Thyroid gland (tissue), 4 donors: ENCODE data around the gene SHC4. TPM values are rescaled to one million over a fixed set of nuclear protein-coding genes. Genes with fewer than 3 reads are reported as not detected.

ENCODE experiments used
- DNase-seq, 2 donors: peaks; one replicate each; pipeline ENCODE4 v3.0.0-alpha.2; 2019
- H3K27ac ChIP-seq, 3 donors: fragments of 200-600 bp; sonication (generic); 1 replicate in 2 of 3; 2 replicates in 1 of 3; pipeline ENCODE4 v1.5.1; 2016 to 2019; ENCODE audit warnings: mild to moderate bottlenecking in 1 of 3, moderate library complexity in 1 of 3
- H3K27me3 ChIP-seq: fragments of 200-600 bp; sonication (generic); one replicate; pipeline ENCODE4 v1.5.1; 2019
- H3K36me3 ChIP-seq, 2 donors: fragments of 200-600 bp; sonication (generic); one replicate each; pipeline ENCODE4 v1.5.1; 2016 to 2019
- H3K4me1 ChIP-seq, 2 donors: fragments of 200-600 bp; sonication (generic); one replicate each; pipeline ENCODE4 v1.5.1; 2017 to 2019
- H3K4me3 ChIP-seq, 3 donors: fragments of 200-600 bp; sonication (generic); replicated peaks in 1 of 3; 1 replicate in 2 of 3; 2 replicates in 1 of 3; pipeline ENCODE4 v1.5.1; 2016; ENCODE audit warnings: mild to moderate bottlenecking in 1 of 3
- H3K9me3 ChIP-seq: fragments of 200-600 bp; sonication (generic); one replicate; pipeline ENCODE4 v1.5.1; 2017
- CTCF ChIP-seq, 6 experiments: fragments of 200-600 bp in 3 of 6; fragments of 450-650 bp in 3 of 6; sonication (generic) in 3 of 6; IDR thresholded peaks; one replicate each; pipeline ENCODE4 v1.5.1; 2016 to 2019; ENCODE audit warnings: antibody characterized with exemption in 6 of 6, mild to moderate bottlenecking in 2 of 6, inconsistent platforms in 1 of 6, moderate library complexity in 1 of 6
- POLR2A ChIP-seq, 2 donors: fragments of 450-650 bp; IDR thresholded peaks; one replicate each; pipeline ENCODE4 v1.6.1; 2017; ENCODE audit warnings: antibody characterized with exemption in 2 of 2, mild to moderate bottlenecking in 2 of 2, moderate library complexity in 1 of 2
- WGBS, 2 donors: methylation state at CpG; one replicate each; pipeline ENCODE4 v1.1.5; 2017; 5-methylcytosine and 5-hydroxymethylcytosine counted together
- intact Hi-C: fragments of 100-400 bp; cut with DNase I; formaldehyde crosslinking; loops from one replicate; pipeline ENCODE4 v1.15.1; 2023
- total RNA-seq, 4 donors: library from RNA; depleted of rRNA; stranded (reverse); fragments of >200 nt; gene quantifications; one replicate each; pipeline ENCODE4 v1.2.3, GENCODE V29; 2016

The SHC4 gene
- total RNA-seq, 4 donors from 2014 or later = 0.13 to 1.1 (median 0.49) TPM

GRCh38 chr15:48962662-48963523 is 826 bp downstream of the SHC4 start:
- Histone ChIP-seq H3K27ac (no peak overlapping the region), H3K27me3 (no peaks in the 10 kb centered on the region), H3K36me3 (no peaks in the 10 kb centered on the region), H3K9me3 (no peaks in the 10 kb centered on the region), H3K4me1 (peaks cover 5 to 10% of the 10 kb centered on the region in 2 donors), H3K4me3 (peak overlapping the region in 2 of 3 donors; percentile 26 to 46)
- intact Hi-C loops = no loop called here
- TF ChIP-seq CTCF (IDR thresholded peaks at IDR 0.05) (no peak), POLR2A (IDR thresholded peaks at IDR 0.05) (no peak)
- peak; percentile 35 to 47 for DNase-seq
- WGBS, 2 donors = 7% methylated on average over 24 to 40 of the region's 54 CpGs

- DNase-seq = no peak
- H3K36me3 ChIP-seq = no peaks in the 10 kb centered on the region
- no peak overlapping the region for H3K27ac ChIP-seq
- WGBS, 2 donors = 91% methylated on average over 3 of the region's 3 CpGs
- no peak overlapping the region for H3K4me3 ChIP-seq
- H3K9me3 ChIP-seq = no peaks in the 10 kb centered on the region
- TF ChIP-seq CTCF (IDR thresholded peaks at IDR 0.05) (no peak), POLR2A (IDR thresholded peaks at IDR 0.05) (no peak)
- intact Hi-C loops = no loop called here
- H3K4me1 ChIP-seq = no peaks in the 10 kb centered on the region
- no peaks in the 10 kb centered on the region for H3K27me3 ChIP-seq
Measured at GRCh38 chr15:48955967-48956366, 7.8 kb downstream of the SHC4 start.

- no peaks in the 10 kb centered on the region for H3K27me3 ChIP-seq
- H3K4me1 ChIP-seq = no peaks in the 10 kb centered on the region
- no peak for TF ChIP-seq POLR2A (IDR thresholded peaks at IDR 0.05)
- TF ChIP-seq CTCF (IDR thresholded peaks at IDR 0.05) = no peak
- DNase-seq = no peak
- 95 to 96% methylated on average over 4 of the region's 4 CpGs for WGBS, 2 donors
- H3K9me3 ChIP-seq = no peaks in the 10 kb centered on the region
- H3K4me3 ChIP-seq = no peak overlapping the region
- intact Hi-C loops = no loop called here
- H3K27ac ChIP-seq = no peak overlapping the region
- no peaks in the 10 kb centered on the region for H3K36me3 ChIP-seq
Measured at GRCh38 chr15:48955370-48955769, 8.3 kb downstream of the SHC4 start.

GRCh38 chr15:48954538-48954937 is 9.2 kb downstream of the SHC4 start:
- peak in 1 of 2 donors; percentile 52 for DNase-seq

More at GRCh38 chr15:48954538-48954937, 9.2 kb downstream of the SHC4 start:
- TF ChIP-seq POLR2A (IDR thresholded peaks at IDR 0.05) (no peak), CTCF (IDR thresholded peaks at IDR 0.05) (peak in 2 of 6 experiments; percentile 10 to 12)
- Histone ChIP-seq H3K36me3 (no peaks in the 10 kb centered on the region), H3K27ac (no peak overlapping the region), H3K9me3 (no peaks in the 10 kb centered on the region), H3K4me3 (no peak overlapping the region), H3K27me3 (no peaks in the 10 kb centered on the region), H3K4me1 (no peaks in the 10 kb centered on the region)
- intact Hi-C loops = no loop called here
- WGBS, 2 donors = 66 to 69% methylated on average over 5 of the region's 5 CpGs
